ENCODE measurements around the gene HIP1. TPM values are rescaled to one million over a fixed set of nuclear protein-coding genes. Genes with fewer than 3 reads are reported as not detected.

HIP1 gene
- total and polyA plus RNA-seq, 8 donors = 3.6 to 14.8 (median 5.2) TPM

GRCh38 chr7:75679060-75679459 lies 59.7 kb downstream of the HIP1 start:
- no peaks in the 10 kb centered on the region for H3K9me3 ChIP-seq
- ATAC-seq (no peak), DNase-seq (no peak), FAIRE-seq (no peak)
- no peak overlapping the region for H3K27ac ChIP-seq
- no peak overlapping the region for H3K4me3 ChIP-seq
- WGBS, 2 donors = 88 to 92% methylated on average over 3 of the region's 3 CpGs
- TF ChIP-seq CTCF (IDR thresholded peaks at IDR 0.05) = no peak
- intact Hi-C loops (cut with DNase I) = no loop called here
- H3K27me3 ChIP-seq = no peaks in the 10 kb centered on the region
- no peaks in the 10 kb centered on the region for H3K36me3 ChIP-seq
- no peaks in the 10 kb centered on the region for H3K4me1 ChIP-seq

GRCh38 chr7:75669579-75669978 lies 69.2 kb downstream of the HIP1 start:
- ATAC-seq (no peak), DNase-seq (no peak), FAIRE-seq (no peak)
- H3K27me3 ChIP-seq = no peaks in the 10 kb centered on the region
- H3K27ac ChIP-seq = no peak overlapping the region
- no peak for TF ChIP-seq CTCF (IDR thresholded peaks at IDR 0.05)
- intact Hi-C loops (cut with DNase I) = no loop called here
- no peak overlapping the region for H3K4me3 ChIP-seq
- no peaks in the 10 kb centered on the region for H3K4me1 ChIP-seq
- H3K36me3 ChIP-seq = no peaks in the 10 kb centered on the region
- no peaks in the 10 kb centered on the region for H3K9me3 ChIP-seq
- 66 to 69% methylated on average over 4 of the region's 4 CpGs for WGBS, 2 donors

GRCh38 chr7:75667938-75668337 lies 70.8 kb downstream of the HIP1 start:
- Histone ChIP-seq H3K27me3 (no peaks in the 10 kb centered on the region), H3K9me3 (no peaks in the 10 kb centered on the region), H3K27ac (no peak overlapping the region), H3K4me3 (no peak overlapping the region), H3K4me1 (no peaks in the 10 kb centered on the region), H3K36me3 (no peaks in the 10 kb centered on the region)
- FAIRE-seq = no peak
- WGBS, 2 donors = 45% methylated on average over 4 of the region's 4 CpGs
- no peak for ATAC-seq
- no peak for TF ChIP-seq CTCF (IDR thresholded peaks at IDR 0.05)
- DNase-seq = peak in 1 of 6 donors; percentile 11
- intact Hi-C loops (cut with DNase I) = no loop called here

GRCh38 chr7:75663302-75663907 lies 75.3 kb downstream of the HIP1 start:
- ATAC-seq = no peak
- Histone ChIP-seq H3K9me3 (no peaks in the 10 kb centered on the region), H3K4me3 (no peak overlapping the region), H3K36me3 (no peaks in the 10 kb centered on the region), H3K27ac (no peak overlapping the region), H3K4me1 (no peaks in the 10 kb centered on the region), H3K27me3 (no peaks in the 10 kb centered on the region)
- DNase-seq = peak in 1 of 6 donors; percentile 13
- no peak for TF ChIP-seq CTCF (IDR thresholded peaks at IDR 0.05)
- intact Hi-C loops (cut with DNase I) = no loop called here
- no peak for FAIRE-seq
- WGBS, 2 donors = 76 to 81% methylated on average over 8 of the region's 8 CpGs

- H3K4me3 ChIP-seq = no peak overlapping the region
- 75 to 78% methylated on average over 12 of the region's 12 CpGs for WGBS, 2 donors
- no peak overlapping the region for H3K27ac ChIP-seq
- H3K9me3 ChIP-seq = no peaks in the 10 kb centered on the region
- no peaks in the 10 kb centered on the region for H3K36me3 ChIP-seq
- peak in 1 of 6 donors; percentile 1 for DNase-seq
- no peak for ATAC-seq
- H3K4me1 ChIP-seq = no peaks in the 10 kb centered on the region
- intact Hi-C loops (cut with DNase I) = no loop called here
- FAIRE-seq = no peak
- H3K27me3 ChIP-seq = no peaks in the 10 kb centered on the region
- no peak for TF ChIP-seq CTCF (IDR thresholded peaks at IDR 0.05)
Measured at GRCh38 chr7:75662579-75663301, 76.0 kb downstream of the HIP1 start.

Measured in pancreas (tissue), 10 donors.